ENCODE measurements around the gene MYH9. TPM values are rescaled to one million over a fixed set of nuclear protein-coding genes. Genes with fewer than 3 reads are reported as not detected.

Gene MYH9
- total RNA-seq, 3 donors from 2014 or later (not counting 1 experiment from before 2014, with no cell fraction given), result 803 to 1,038 (median 808) TPM

DNA sequence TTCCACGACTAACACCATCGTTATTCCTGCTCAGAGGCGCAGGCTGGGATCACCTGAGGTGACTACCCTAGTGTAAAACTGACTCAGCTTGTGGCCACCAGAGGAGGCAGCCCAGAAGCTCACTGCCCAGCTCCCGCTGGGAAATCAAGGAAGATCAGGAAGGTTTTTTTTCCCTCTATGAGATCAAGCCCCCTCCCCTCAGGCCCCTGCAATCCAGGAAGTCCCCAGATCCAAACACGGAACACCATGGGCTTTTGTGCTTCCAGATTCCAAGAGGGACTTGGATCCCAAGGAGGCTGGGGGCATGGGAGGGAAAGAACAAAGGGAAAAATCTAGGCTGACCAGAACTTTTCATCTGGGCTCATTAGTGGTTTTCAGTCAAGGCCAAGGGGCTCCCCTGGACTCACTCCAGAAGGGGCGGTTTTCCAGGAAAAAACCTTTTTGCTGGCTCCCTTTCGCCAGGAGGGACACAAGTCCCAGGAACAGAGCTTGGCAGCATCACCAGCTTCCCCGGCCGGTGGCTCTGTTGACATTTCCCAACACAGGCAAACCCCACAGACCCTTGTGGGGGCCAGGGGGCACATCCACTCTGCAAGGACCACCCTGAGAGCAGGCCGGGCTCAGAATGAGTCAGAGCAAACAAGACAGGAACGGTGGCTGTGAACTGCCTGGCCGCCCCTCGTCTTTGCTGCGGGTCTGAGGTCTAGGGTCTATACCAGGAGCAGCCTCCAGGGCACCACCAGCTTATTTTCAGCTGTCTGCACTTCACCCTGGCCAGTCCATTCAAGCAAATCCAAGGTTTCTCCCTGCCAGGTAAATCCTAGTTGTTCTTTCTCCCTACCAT lies 36.8 kb downstream of the MYH9 start:
- ATAC-seq (peak in 1 of 3 donors; percentile 61), DNase-seq (no peak)
- Mint-ChIP-seq H3K4me3 (peak overlapping the region; percentile 25), H3K27ac (peak overlapping the region; percentile 90 to 96), H3K4me1 (peaks cover 64 to 72% of the 10 kb centered on the region in 2 donors), H3K27me3 (ENCODE audit: low read depth in 2 of 2) (no peaks in the 10 kb centered on the region), H3K36me3 (no peaks in the 10 kb centered on the region), H3K9me3 (no peaks in the 10 kb centered on the region)
- Histone ChIP-seq H3K36me3 (ENCODE audit: control insufficient read depth, insufficient read depth, low read length) (peaks cover 22% of the 10 kb centered on the region), H3K4me1 (ENCODE audit: control insufficient read depth, insufficient read depth, low read length) (peaks cover 63% of the 10 kb centered on the region), H3K27me3 (ENCODE audit: control insufficient read depth, insufficient read depth, low read length) (no peaks in the 10 kb centered on the region), H3K4me3 (ENCODE audit: low read length) (no peak overlapping the region), H3K9me3 (ENCODE audit: control insufficient read depth, insufficient read depth, low read length) (no peaks in the 10 kb centered on the region), H3K27ac (ENCODE audit: low read length) (peak overlapping the region; percentile 37)
- intact Hi-C loops (cut with micrococcal nuclease), result no loop called here
- WGBS (ENCODE audit: insufficient coverage), result 80% methylated on average over 14 of the region's 14 CpGs
- TF ChIP-seq, protein P1, sequence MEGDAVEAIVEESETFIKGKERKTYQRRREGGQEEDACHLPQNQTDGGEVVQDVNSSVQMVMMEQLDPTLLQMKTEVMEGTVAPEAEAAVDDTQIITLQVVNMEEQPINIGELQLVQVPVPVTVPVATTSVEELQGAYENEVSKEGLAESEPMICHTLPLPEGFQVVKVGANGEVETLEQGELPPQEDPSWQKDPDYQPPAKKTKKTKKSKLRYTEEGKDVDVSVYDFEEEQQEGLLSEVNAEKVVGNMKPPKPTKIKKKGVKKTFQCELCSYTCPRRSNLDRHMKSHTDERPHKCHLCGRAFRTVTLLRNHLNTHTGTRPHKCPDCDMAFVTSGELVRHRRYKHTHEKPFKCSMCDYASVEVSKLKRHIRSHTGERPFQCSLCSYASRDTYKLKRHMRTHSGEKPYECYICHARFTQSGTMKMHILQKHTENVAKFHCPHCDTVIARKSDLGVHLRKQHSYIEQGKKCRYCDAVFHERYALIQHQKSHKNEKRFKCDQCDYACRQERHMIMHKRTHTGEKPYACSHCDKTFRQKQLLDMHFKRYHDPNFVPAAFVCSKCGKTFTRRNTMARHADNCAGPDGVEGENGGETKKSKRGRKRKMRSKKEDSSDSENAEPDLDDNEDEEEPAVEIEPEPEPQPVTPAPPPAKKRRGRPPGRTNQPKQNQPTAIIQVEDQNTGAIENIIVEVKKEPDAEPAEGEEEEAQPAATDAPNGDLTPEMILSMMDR (IDR thresholded peaks at IDR 0.05), result no peak

DNA sequence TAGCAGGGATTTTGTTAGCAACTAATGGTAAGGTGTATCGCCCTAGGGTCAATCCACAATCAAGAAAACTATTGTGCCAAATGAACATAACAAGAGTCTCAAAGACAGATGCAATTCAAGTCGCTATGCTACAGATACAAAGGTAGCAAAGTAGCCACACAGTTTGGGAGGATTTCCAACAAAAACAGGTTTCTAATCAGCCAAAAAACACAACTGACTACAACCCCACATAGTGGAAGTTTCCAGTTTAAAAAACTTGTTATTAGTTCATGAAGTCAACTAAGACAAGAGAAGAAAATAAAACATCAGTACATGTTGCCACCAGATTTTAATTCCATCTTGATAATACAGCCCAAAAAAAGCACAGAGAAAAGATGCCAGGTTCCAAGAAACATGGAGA lies 38.0 kb downstream of the MYH9 start:
- peaks cover 53 to 61% of the 10 kb centered on the region in 2 donors for H3K4me1 Mint-ChIP-seq
- DNase-seq, result no peak
- intact Hi-C loops (cut with micrococcal nuclease), result no loop called here
- H3K27me3 Mint-ChIP-seq (ENCODE audit: low read depth in 2 of 2), result no peaks in the 10 kb centered on the region
- Histone ChIP-seq H3K4me3 (ENCODE audit: low read length) (no peak overlapping the region), H3K36me3 (ENCODE audit: control insufficient read depth, insufficient read depth, low read length) (peaks cover 28% of the 10 kb centered on the region), H3K9me3 (ENCODE audit: control insufficient read depth, insufficient read depth, low read length) (no peaks in the 10 kb centered on the region), H3K27ac (ENCODE audit: low read length) (no peak overlapping the region), H3K27me3 (ENCODE audit: control insufficient read depth, insufficient read depth, low read length) (no peaks in the 10 kb centered on the region), H3K4me1 (ENCODE audit: control insufficient read depth, insufficient read depth, low read length) (peaks cover 52% of the 10 kb centered on the region)
- no peaks in the 10 kb centered on the region for H3K9me3 Mint-ChIP-seq
- 89% methylated on average over 2 of the region's 2 CpGs for WGBS (ENCODE audit: insufficient coverage)
- ATAC-seq, result no peak
- TF ChIP-seq, protein P1 (IDR thresholded peaks at IDR 0.05), result no peak
- no peak overlapping the region for H3K4me3 Mint-ChIP-seq
- H3K36me3 Mint-ChIP-seq, result no peaks in the 10 kb centered on the region
- H3K27ac Mint-ChIP-seq, result peak overlapping the region; percentile 90 to 96

DNA sequence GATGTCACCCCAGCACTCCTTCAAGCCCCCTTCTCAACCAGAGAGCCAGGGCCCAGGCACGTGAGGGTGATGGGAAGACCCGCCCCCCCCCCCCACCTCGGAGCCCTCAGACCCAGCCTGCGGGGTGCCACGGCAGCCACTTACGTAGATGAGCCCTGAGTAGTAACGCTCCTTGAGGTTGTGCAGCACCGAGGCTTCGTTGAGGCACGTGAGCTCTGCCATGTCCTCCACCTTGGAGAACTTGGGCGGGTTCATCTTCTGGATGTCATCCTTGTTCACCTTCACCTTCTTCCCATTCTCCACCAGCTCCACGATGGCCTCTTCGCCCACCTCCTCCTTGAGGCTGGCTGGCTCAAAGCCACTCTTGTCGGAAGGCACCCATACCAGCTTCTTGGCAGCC lies 39.0 kb downstream of the MYH9 start:
- Mint-ChIP-seq H3K4me3 (no peak overlapping the region), H3K9me3 (no peaks in the 10 kb centered on the region), H3K4me1 (peaks cover 56 to 61% of the 10 kb centered on the region in 2 donors), H3K27ac (peak overlapping the region; percentile 90 to 96), H3K27me3 (ENCODE audit: low read depth in 2 of 2) (no peaks in the 10 kb centered on the region), H3K36me3 (no peaks in the 10 kb centered on the region)
- Histone ChIP-seq H3K4me3 (ENCODE audit: low read length) (no peak overlapping the region), H3K36me3 (ENCODE audit: control insufficient read depth, insufficient read depth, low read length) (peaks cover 36% of the 10 kb centered on the region), H3K27ac (ENCODE audit: low read length) (peak overlapping the region; percentile 17), H3K27me3 (ENCODE audit: control insufficient read depth, insufficient read depth, low read length) (no peaks in the 10 kb centered on the region), H3K4me1 (ENCODE audit: control insufficient read depth, insufficient read depth, low read length) (peaks cover 52% of the 10 kb centered on the region), H3K9me3 (ENCODE audit: control insufficient read depth, insufficient read depth, low read length) (no peaks in the 10 kb centered on the region)
- intact Hi-C loops (cut with micrococcal nuclease), result no loop called here
- DNase-seq (peak in 1 of 2 donors; percentile 72), ATAC-seq (peak in 1 of 3 donors; percentile 35)
- TF ChIP-seq, protein P1 (IDR thresholded peaks at IDR 0.05), result no peak
- WGBS (ENCODE audit: insufficient coverage), result 77% methylated on average over 14 of the region's 14 CpGs
